NCI-H524 treated with DMSO at 0.1 percent for 48 hours (cell line): ENCODE measurements around the gene HSD17B1.
"Not testable (repeated sequence)": the region's sequence is repeated elsewhere in the genome, so short reads cannot be mapped to it uniquely, and the experiment has no call there.

ENCODE experiments used
- DNase-seq: peaks from one replicate; lab custom pipeline; 2025; lab: John Stamatoyannopoulos, UW

The HSD17B1 gene

DNA sequence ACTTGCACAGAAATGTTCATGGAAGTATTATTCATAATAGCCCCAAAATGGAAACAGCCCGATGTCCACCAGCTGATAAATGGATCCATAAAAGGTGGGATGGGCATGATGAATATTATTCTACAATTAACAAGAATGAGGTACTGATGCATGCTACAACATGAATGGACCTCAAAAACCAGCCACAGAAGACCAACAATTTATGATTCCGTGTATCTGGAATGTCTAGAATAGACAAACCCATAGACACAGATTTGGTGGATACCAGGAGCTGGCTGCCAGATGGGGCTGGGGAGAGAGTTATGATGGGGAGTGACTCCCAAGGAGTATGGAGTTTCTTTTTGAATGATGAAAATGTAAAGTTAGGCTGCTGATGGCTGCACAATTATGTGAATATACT is 27.5 kb upstream of the HSD17B1 start:
- DNase-seq: no peak

DNA sequence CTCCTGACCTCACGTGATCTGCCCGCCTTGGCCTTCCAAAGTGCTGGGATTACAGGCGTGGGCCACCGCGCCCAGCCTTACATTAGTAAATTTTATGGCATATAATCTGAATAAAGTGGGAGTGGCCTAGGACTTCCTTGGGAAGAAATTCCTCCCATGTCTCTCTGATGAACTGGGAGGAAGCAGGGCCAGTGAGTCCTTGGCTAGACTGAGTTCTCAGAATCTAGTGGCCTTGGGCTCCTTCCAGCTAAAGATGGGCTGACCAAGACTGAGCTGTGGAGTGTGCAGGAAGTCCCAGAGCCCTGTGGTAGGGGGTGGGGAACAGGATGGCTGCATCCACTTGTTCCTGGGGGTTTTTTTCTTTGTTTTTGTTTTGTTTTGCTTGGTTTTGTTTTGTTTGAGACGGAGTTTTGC is 26.7 kb upstream of the HSD17B1 start:
- no peak for DNase-seq

DNA sequence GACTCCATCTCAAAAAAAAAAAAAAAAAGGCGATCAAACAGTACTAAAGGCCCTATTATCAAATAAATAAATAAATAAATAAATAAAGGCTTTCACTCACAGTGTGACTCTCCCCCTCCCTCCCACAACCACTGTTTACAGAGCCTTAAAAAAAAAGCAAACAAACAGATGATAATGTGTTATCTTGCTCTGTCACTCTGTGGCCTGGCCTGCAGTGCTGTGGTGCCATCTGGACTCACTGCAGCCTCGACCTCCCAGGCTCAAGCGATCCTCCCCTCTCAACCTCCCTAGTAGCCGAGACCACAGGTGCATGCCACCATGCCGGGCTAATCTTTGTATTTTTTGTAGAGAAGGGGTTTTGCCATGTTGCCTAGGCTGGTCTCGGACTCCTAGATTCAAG is 24.8 kb upstream of the HSD17B1 start:
- no peak for DNase-seq

DNA sequence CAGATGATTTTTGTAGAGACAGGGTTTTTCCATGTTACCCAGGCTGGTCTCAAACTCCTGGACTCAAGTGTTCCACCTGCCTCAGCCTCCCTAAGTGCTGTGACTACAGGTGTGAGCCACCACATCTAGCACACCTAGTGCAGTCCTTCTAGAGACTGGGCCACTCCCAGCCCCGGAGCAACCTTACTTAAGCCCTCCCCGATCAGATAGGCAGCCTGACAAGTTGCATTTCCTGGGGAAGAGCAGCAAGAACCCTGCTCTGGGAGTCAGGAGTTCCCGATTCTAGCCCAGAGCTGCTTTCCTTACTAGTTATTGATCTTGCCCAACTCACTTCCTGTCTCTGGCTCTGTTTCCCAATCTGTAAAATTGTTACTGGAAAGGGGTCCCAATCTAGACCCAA is 23.7 kb upstream of the HSD17B1 start:
- no peak for DNase-seq

DNA sequence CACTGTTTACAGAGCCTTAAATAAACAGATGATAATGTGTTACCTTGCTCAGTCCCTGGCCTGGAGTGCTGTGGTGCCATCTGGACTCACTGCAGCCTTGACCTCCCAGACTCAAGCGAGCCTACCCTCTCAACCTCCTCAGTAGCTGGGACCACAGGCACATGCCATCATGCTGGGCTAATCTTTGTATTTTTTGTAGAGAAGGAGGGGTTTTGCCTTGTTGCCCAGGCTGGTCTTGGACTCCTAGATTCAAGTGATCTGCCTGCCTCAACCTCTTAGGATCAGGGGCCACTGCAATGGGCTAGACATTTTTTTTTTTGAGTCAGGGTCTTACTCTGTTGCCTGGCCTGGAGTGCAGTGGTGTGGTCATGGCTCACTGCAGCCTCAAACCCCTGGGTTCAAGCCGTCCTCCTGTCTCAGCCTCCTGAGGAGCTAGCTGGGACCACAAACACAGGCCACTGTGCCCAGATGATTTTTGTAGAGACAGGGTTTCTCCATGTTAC is 21.7 kb upstream of the HSD17B1 start:
- no peak for DNase-seq

DNA sequence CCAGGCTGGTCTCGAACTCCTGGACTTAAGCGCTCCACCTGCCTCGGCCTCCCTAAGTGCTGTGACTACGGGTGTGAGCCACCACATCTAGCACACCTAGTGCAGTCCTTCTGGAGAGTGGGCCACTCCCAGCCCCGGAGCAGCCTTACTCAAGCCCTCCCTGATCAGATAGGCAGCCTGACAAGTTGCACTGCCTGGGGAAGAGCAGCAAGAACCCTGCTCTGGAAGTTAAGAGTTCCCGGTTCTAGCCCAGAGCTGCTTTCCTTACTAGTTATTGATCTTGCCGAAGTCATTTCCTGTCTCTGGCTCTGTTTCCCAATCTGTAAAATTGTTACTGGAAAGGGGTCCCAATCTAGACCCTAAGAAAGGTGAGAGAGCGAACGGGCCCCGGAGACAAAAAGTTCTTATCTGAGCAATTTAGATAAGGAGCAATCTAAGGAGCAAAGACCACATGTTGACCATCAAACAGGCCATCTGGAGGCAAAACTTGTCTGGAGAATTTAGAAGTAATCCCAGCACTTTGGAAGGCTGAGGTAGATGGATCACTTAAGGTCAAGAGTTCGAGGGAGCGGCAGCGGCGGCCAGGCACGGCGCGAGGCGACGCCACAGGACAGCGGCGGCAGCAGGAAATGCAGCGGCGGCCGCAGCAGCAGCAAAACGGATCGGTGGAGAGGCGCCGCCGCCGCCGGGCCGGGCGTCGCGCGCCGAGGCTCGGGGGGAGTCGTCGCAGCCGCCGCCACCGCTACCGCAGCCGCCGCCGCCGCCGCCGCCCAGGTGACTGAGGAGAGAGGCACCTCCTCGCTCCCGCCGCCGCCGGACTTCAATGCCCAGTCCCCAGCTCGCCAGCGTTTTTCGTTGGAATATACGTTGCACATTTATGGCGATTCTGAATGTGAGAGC is 21.0 kb upstream of the HSD17B1 start:
- no peak for DNase-seq

DNA sequence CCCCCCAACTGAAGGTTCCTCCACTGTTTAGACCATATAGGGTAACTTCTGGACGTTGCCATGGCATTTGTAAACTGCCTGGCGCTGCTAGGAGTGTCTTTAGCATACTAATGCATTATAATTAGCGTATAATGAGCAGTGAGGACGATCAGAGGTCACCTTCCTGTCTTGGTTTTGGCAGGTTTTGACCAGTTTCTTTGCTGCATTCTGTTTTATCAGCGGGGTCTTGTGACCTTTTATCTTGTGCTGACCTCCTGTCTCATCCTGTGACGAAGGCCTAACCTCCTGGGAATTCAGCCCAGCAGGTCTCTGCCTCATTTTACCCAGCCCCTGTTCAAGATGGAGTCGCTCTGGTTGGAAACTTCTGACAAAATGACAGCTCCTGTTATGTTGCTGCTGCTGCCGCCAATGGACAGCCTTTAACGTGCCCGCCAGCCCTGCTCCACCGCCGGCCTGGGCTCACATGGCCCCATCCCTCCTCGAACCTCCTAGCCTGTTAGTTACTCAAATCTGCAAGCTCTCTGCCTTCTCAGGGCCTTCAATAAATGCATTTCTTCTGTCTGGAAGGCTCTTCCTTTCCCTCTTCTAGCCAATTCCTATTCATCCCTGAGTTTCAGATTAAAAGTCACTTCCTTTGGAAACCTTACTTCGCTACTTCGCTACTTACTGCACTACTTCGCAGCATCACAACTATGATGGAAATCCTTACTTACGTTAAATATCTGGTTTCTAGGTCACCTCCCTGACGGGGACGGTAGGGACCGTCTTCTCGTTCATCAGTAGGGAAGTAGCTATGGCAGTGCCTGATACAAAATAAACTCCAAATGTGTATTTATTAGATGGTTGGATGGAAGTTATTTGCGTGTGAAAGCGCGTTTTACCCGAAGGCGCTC is 17.3 kb upstream of the HSD17B1 start:
- no peak for DNase-seq

DNA sequence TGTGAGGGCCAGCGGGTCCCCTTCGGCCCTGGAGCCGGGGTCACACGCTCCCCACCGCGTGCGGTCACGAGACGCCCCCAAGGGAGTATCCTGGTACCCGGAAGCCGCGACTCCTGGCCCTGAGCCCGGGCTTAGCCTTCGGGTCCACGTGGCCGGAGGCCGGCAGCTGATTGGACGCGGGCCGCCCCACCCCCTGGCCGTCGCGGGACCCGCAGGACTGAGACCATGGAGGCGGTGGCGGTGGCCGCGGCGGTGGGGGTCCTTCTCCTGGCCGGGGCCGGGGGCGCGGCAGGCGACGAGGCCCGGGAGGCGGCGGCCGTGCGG is 16.7 kb upstream of the HSD17B1 start, which contains the start of gene NAGLU:
Gene NAGLU (plus strand): TSS at position 194 of the 324 bp plus-strand sequence. CDS start 32 bp downstream, at position 226.
- DNase-seq: peak; percentile 51

DNA sequence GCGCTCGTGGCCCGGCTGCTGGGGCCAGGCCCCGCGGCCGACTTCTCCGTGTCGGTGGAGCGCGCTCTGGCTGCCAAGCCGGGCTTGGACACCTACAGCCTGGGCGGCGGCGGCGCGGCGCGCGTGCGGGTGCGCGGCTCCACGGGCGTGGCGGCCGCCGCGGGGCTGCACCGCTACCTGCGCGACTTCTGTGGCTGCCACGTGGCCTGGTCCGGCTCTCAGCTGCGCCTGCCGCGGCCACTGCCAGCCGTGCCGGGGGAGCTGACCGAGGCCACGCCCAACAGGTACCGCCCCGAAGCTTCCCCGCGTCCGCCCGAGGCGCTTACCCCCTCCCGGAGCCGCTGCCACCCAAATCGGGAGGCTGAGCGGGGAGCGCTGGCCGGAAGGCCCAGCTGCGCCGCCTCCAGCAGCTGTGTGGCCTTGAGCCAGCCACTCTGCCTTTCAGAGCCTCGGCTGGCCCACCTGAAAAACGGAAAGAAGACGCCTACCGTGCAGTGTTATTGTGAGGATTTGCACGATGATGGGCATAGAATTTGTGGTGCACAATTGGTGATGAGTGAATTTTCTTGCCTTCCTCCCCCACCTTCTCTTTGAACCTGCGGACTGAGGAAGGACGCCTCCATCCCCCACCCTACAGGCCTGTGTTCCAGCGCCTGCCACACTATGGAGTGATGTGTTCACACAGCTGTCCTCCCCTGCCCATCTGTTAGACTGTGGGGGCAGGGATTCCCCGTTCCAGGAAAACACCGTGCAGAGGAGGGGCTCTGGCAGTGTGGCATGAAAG is 16.2 kb upstream of the HSD17B1 start:
- peak; percentile 68 for DNase-seq

DNA sequence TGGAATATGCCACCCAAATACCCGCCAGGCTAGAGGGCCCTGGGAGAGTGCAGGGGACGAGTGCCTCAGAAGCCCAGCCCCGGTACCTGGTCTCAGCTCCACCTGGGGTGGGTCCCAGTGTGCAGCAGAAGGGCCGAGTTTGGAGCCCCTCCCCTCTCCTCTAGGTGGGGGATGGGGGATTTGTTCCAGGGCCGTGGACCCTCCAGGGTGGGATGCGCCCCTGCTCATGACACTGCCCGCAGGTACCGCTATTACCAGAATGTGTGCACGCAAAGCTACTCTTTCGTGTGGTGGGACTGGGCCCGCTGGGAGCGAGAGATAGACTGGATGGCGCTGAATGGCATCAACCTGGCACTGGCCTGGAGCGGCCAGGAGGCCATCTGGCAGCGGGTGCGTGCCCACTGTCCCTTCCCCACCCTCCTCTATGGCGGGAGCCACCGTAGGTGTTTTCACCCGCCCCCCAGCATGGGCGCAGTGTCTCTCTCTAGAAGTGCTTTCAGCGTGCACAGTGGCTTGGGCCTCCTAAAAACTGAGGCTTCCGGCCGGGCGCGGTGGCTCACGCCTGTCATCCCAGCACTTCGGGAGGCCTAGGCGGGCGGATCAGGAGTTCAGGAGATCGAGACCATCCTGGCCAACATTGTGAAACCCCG is 15.4 kb upstream of the HSD17B1 start:
- no peak for DNase-seq

DNA sequence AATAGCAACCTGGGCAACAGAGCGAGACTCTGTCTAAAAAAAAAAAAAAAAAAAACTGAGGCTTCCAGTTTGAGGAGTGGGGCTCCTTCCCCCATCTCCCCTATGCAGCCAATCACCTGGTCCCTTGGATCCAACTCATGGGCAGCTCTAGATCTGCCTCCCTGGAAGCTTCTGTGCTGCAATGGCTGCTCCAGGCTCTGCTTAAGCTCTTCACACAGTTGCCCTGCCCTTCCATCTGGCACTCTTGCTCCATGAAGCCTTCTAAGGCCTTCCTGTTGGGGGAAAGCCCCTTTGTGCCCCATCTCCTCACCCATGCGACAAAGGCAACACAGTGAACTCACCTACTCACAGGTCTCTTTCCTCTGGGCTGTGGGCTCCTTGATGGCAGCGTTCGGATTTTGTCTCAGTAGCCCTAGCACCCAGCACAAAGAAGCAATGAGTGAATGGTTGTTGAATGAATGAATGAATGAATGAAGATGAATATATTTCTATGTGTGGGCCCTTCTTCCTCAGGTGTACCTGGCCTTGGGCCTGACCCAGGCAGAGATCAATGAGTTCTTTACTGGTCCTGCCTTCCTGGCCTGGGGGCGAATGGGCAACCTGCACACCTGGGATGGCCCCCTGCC is 14.8 kb upstream of the HSD17B1 start:
- DNase-seq: no peak

DNA sequence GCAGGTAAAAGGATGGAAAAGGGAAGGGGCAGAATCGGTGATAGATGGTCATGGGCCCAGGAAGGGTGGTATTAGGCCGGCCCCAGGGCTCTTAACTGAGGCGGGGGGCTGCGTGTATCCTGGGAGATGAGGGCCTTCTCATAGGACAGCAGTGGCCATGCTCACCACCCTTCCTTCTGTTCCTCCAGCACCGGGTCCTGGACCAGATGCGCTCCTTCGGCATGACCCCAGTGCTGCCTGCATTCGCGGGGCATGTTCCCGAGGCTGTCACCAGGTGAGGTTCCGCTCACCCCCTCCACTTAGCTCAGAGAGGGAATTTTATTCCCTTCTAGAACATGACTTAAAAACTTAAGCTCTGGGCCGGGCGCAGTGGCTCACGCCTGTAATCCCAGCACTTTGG is 14.2 kb upstream of the HSD17B1 start:
- DNase-seq: no peak

DNA sequence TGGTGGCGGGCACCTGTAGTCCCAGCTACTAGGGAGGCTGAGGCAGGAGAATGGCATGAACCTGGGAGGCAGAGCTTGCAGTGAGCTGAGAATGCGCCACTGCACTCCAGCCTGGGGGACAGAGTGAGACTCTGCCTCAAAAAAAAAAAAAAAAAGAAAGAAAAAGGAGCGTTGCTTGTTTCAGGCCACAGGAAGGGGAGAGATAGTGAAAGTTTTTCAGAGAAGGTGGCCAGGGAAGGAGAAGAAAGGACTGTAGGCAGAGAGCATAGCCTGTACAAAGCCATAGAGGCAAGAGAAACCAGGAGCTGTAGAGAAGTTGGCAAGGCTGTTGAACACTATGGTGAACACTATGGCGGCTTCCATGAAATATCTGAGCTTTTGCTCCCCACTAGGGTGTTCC is 12.2 kb upstream of the HSD17B1 start:
- DNase-seq: not testable (repeated sequence)

DNA sequence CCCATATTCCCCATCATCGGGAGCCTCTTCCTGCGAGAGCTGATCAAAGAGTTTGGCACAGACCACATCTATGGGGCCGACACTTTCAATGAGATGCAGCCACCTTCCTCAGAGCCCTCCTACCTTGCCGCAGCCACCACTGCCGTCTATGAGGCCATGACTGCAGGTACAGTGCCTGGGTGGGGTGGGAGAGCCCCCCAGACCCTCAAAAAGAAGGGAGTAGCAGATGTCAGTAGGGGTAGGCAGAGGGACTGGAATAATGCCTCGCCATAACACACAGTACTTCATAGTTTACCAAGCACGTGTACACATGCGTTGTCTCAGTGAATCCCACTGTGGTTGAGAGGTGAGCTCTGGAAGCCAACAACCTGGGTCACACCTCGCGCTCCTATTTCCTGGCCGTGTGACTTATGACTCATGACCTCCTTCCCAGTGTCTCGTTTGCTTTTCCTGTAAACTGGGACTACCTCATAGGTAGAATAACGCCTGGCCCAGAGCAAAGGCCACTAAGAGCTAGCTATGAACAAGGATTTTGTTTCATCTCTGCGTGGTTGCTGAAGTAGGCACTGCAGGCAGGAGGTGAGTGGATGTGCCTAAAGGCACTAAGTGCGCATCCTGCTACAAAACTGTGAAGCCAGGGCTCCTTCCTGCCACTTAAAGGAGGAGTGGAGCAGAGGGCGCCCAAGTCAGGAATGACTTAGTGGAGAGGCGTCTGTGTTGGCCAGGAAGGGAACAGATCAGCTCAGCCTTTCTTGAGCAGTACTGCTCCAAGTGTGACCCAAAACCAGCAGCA is 11.5 kb upstream of the HSD17B1 start:
- DNase-seq: no peak

DNA sequence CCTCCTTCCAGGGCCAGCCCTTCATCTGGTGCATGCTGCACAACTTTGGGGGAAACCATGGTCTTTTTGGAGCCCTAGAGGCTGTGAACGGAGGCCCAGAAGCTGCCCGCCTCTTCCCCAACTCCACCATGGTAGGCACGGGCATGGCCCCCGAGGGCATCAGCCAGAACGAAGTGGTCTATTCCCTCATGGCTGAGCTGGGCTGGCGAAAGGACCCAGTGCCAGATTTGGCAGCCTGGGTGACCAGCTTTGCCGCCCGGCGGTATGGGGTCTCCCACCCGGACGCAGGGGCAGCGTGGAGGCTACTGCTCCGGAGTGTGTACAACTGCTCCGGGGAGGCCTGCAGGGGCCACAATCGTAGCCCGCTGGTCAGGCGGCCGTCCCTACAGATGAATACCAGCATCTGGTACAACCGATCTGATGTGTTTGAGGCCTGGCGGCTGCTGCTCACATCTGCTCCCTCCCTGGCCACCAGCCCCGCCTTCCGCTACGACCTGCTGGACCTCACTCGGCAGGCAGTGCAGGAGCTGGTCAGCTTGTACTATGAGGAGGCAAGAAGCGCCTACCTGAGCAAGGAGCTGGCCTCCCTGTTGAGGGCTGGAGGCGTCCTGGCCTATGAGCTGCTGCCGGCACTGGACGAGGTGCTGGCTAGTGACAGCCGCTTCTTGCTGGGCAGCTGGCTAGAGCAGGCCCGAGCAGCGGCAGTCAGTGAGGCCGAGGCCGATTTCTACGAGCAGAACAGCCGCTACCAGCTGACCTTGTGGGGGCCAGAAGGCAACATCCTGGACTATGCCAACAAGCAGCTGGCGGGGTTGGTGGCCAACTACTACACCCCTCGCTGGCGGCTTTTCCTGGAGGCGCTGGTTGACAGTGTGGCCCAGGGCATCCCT is 9.3 kb upstream of the HSD17B1 start:
- no peak for DNase-seq

DNA sequence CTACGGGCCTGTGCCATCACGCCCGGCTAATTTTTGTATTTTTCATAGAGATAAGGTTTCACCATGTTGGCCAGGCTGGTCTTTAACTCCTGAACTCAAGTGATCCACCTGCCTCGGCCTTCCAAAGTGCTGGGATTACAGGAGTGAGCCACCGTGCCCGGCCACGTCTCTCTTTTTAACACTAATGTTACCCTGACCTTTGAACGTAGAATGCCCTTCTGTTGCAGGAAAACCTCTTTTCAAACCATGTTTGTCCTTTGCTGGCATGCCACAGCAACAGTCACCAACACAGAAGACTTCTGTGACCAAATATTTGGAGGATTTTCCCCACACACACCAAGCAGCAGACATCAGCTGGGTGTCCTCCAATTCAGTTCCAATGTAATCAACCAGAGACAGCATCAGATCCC is 7.8 kb upstream of the HSD17B1 start:
- DNase-seq: no peak

DNA sequence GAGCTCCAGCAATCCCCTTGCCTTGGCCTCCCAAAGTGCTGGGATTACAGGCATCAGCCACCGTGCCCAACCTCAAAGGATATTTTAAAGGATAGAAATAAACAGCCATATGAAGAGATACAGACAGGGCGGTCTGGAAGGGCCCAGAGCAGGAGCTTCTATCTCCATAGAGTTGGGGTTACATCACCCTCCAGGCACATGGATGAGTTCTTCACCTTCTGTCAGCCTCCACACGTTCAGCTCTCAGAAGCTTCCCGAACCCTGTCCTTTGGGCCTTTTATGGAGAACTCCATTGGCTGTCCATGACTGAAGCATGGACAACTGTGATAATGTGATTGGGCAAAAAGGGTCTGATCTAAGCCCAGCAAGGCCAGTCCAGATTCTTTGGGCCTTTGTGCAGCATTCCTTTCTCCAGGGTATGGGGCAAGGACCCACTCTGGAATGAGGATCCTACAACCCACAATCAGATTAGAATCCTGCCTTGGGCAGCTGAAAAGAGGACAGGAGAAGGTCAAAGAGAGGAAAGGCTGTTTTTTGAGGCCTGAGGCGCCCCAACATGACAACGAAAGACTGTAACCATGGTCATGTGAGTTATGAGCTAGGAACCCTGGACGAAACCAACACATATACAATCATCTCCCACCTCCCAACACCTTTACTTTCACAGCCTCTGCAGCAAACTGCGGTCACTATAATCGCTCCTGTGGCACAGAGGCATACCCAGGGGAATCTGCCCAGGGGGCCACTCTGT is 6.8 kb upstream of the HSD17B1 start:
- not testable (repeated sequence) for DNase-seq

DNA sequence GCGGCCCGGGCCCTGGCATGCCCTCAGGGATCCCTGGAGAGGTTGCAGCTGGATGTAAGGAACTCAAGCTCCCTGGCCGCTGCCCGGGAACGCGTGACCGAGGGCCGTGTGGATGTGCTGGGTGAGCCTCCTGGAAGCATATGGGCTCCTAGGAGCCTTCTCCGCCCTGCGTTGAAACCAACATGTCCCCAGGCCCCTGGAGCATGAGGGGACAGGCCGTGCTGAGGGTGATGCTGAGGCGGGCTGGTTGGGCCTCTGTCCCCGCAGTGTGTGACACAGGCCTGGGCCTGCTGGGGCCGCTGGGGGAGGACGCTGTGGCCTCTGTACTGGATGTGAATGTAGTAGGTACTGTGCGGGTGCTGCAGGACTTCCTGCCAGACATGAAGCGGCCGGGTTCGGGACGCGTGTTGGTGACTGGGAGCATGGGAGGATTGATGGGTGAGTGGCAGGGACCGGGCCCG is 5.7 kb upstream of the HSD17B1 start:
- no peak for DNase-seq
